ENCODE results near the gene VPS4A. TPM values are rescaled to one million over a fixed set of nuclear protein-coding genes. Genes with fewer than 3 reads are reported as not detected.
"Not testable (repeated sequence)": the region's sequence is repeated elsewhere in the genome, so short reads cannot be mapped to it uniquely, and the experiment has no call there.

The VPS4A gene
- total RNA-seq, 2 donors from 2014 or later = 41.5 to 45.8 TPM

GRCh38 chr16:69346683-69347082, 35.5 kb downstream of the VPS4A start:
- Mint-ChIP-seq H3K4me3 (no peak overlapping the region), H3K27ac (peak overlapping the region in 1 of 2 donors; percentile 10), H3K9me3 (no peaks in the 10 kb centered on the region), H3K36me3 (peaks cover 2% of the 10 kb centered on the region), H3K4me1 (ENCODE audit: low read depth in 2 of 2) (peaks cover 9 to 15% of the 10 kb centered on the region in 2 donors), H3K27me3 (no peaks in the 10 kb centered on the region)
- DNase-seq (ENCODE audit: low spot score) = no peak
- peak in 1 of 2 donors; percentile 74 for ATAC-seq

DNA sequence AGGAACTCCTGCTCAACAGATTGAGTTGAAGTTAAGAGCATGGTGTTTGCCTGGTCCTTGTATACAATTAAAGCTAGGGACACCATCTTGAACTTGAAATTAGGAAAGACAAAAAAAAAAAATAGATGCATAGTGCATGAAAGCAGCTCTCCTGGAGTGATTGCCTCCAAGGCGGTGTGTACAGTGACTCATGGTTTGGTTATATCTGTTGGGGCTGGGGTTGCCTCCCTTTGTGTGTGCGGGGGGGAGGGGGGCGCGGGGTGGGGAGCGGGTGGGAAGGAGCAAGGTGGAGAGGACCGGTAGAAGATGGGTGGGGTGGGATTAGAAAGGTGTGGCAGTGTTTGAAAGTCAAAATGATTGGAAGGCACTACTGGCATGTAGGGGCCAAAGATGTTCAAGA, 37.1 kb downstream of the VPS4A start:
- no peak for DNase-seq (ENCODE audit: low spot score)

DNA sequence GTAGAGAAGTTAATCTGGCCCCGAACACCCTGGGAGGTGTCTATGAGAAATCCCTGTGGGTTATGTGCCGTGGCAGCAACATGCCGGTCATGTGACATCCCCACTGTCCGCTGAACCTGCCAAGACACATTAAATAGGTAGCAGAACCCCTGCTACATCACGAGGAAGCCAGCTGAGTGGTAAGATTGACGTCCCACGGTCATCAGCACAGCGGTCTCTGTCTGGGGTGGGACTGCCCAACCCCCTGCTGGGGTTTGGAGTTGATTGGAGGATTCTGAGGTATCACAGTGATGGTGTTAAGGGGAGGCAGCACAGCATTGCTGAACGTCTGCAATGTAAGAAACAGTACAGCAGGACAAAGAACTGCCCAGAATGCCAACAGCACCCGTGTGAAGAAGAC, 38.4 kb downstream of the VPS4A start:
- no peaks in the 10 kb centered on the region for H3K36me3 Mint-ChIP-seq
- no peaks in the 10 kb centered on the region for H3K9me3 Mint-ChIP-seq
- H3K4me1 Mint-ChIP-seq (ENCODE audit: low read depth in 2 of 2) = peaks cover 12 to 13% of the 10 kb centered on the region in 2 donors
- no peak for ATAC-seq
- no peak overlapping the region for H3K4me3 Mint-ChIP-seq
- no peak overlapping the region for H3K27ac Mint-ChIP-seq
- H3K27me3 Mint-ChIP-seq = no peaks in the 10 kb centered on the region
- no peak for DNase-seq (ENCODE audit: low spot score)

More for the DNA sequence above, 37.1 kb downstream of the VPS4A start:
- H3K36me3 Mint-ChIP-seq = no peaks in the 10 kb centered on the region
- no peaks in the 10 kb centered on the region for H3K9me3 Mint-ChIP-seq
- ATAC-seq = no peak
- no peaks in the 10 kb centered on the region for H3K27me3 Mint-ChIP-seq
- H3K27ac Mint-ChIP-seq = no peak overlapping the region
- peaks cover 10 to 13% of the 10 kb centered on the region in 2 donors for H3K4me1 Mint-ChIP-seq (ENCODE audit: low read depth in 2 of 2)
- H3K4me3 Mint-ChIP-seq = no peak overlapping the region

DNA sequence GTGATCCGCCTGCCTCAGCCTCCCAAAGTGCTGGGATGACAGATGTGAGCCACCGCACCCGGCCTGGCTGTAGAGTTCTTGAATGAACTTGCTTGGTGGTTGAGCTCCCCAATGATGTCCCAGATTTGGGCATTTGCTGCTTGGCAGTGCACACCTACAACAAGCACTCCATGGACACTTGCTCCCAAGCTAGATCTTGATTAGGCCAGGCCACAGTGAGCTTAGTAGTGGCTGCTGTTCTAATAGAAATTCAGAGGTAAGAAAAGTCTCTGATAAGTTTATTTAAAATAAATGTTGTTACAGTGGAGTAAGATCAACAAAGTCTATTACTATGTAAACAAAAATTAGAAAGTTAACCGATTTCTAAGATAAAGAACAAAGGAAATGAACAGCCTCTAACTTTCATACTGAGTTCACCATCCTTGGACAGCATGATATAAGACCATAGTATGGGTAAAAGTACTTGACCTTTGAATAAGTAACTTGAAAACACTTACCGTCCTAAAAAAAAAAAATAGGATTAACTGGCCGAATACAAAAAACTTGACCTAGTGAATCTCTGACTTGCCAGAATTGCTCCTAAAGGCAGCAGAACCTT, 39.5 kb downstream of the VPS4A start:
- Mint-ChIP-seq H3K27me3 (no peaks in the 10 kb centered on the region), H3K9me3 (no peaks in the 10 kb centered on the region), H3K4me1 (ENCODE audit: low read depth in 2 of 2) (peaks cover 8 to 13% of the 10 kb centered on the region in 2 donors), H3K4me3 (no peak overlapping the region), H3K27ac (no peak overlapping the region), H3K36me3 (peaks cover 5% of the 10 kb centered on the region)
- ATAC-seq (no peak), DNase-seq (ENCODE audit: low spot score) (no peak)

DNA sequence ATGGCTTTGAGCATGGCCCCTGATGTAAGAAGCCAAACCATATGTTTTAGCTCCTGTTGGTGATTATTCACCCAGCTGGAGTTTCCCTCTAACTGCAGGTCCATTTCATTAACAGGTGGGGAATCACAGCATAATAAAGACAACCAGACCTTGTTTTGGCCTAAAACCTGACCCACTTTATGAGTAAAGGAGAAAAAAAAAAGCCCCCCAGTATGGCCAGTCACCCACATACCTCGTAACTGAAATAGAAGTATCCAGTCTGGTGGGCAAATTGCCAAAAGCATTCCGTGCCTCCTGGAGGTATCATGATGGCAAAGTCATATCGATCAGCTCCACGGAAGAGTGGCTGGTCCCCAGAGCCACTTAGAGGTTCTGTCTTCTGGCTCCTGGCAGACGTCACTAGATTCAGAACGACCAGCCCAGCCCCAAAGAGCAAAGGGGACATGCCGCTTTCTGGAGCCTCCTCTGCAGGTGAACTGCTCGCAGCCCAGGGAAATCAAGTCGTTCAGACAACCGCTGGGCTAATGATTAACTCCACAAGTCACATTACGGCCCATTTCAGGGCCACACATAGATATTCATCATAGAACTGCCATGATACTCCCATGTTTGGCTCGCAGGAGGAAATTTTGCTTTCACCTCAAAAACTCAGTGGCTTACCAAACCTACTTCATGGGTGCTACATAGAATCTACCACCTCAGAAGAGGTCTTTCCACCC, 40.3 kb downstream of the VPS4A start, which contains the start of gene TMED6:
Gene TMED6 (minus strand): TSS at position 478 of the 719 bp plus-strand sequence. CDS start 33 bp downstream, at position 445.
- Mint-ChIP-seq H3K9me3 (no peaks in the 10 kb centered on the region), H3K4me3 (no peak within 1 kb of the TSS), H3K4me1 (ENCODE audit: low read depth in 2 of 2) (peaks cover 4 to 6% of the 10 kb centered on the region in 2 donors), H3K36me3 (peaks cover 6% of the 10 kb centered on the region), H3K27me3 (no peaks in the 10 kb centered on the region), H3K27ac (peak within 1 kb of the TSS in 1 of 2 donors; percentile 33)
- DNase-seq (ENCODE audit: low spot score) (no peak), ATAC-seq (no peak)

DNA sequence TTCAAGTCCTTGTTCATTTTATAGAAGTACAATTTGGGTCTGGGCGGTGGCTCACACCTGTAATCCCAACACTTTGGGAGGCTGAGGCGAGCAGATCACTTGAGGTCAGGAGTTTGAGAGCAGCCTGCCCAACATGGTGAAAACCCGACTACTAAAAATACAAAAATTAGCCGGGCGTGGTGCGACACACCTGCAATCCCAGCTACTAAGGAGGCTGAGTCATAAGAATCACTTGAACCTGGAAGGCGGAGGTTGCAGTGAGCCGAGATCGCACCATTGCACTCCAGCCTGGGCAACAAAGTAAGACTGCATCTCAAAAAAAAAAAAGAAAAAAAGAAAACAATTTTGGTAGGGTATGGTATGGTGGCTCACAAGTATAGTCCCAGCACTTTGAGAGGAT, 48.9 kb downstream of the VPS4A start:
- not testable (repeated sequence) for H3K27ac Mint-ChIP-seq, H3K9me3 Mint-ChIP-seq
- peaks cover 7 to 13% of the 10 kb centered on the region in 2 donors for H3K4me1 Mint-ChIP-seq (ENCODE audit: low read depth in 2 of 2)

DNA sequence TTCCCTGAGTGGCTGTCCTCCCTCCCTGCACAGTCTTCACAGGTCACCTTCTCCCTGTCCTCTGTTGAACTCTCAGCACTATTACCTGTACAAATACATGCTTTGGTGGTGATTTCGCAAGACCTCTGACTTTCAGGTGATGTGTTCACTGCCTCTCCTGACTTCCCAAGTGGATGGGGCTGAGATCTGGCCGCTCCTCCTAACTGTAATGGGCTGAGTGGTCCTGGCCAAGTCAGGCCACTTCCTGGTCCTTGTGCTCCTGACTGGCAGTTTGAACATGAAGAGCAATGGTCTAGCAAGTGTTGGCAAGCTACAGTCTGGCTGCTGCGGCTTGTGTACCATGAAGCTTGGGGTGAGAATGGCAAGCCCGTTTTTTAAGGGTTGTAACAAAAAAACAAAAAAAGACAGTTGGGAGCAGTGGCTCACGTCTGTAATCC, 52.1 kb downstream of the VPS4A start:
- ATAC-seq = no peak
- Mint-ChIP-seq H3K9me3 (no peaks in the 10 kb centered on the region), H3K4me3 (no peak overlapping the region), H3K27ac (no peak overlapping the region), H3K4me1 (ENCODE audit: low read depth in 2 of 2) (peaks cover 7 to 15% of the 10 kb centered on the region in 2 donors), H3K36me3 (peaks cover 23% of the 10 kb centered on the region), H3K27me3 (no peaks in the 10 kb centered on the region)
- no peak for DNase-seq (ENCODE audit: low spot score)

More for the DNA sequence above, 48.9 kb downstream of the VPS4A start:
- H3K36me3 Mint-ChIP-seq = peaks cover 12% of the 10 kb centered on the region
- H3K4me3 Mint-ChIP-seq; DNase-seq (ENCODE audit: low spot score); ATAC-seq; H3K27me3 Mint-ChIP-seq: not testable (repeated sequence)

DNA sequence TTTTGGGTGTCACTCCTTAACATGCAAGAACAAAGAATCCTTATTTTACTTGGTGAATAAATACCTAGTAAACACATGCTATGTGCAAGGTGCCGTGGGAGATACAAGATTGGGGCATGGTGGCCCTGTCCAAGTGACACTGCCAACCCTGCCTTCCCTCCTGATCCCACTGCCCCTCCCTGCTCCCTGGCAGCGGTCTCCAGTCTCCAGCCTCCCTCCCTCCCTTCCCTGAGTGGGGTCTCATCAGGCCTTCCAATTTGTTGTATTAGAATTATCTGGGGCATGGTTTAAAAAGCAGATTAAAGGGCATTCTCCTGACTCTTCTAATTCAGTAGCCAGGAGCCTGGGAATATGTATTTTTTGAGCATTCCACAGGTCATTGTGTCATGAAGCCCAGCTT, 52.9 kb downstream of the VPS4A start:
- H3K36me3 Mint-ChIP-seq = peaks cover 23% of the 10 kb centered on the region
- peaks cover 7 to 15% of the 10 kb centered on the region in 2 donors for H3K4me1 Mint-ChIP-seq (ENCODE audit: low read depth in 2 of 2)
- no peak overlapping the region for H3K27ac Mint-ChIP-seq
- DNase-seq (ENCODE audit: low spot score) (no peak), ATAC-seq (no peak)
- H3K27me3 Mint-ChIP-seq = no peaks in the 10 kb centered on the region
- no peaks in the 10 kb centered on the region for H3K9me3 Mint-ChIP-seq
- H3K4me3 Mint-ChIP-seq = no peak overlapping the region

GRCh38 chr16:69365901-69366300, 54.8 kb downstream of the VPS4A start:
- ATAC-seq (no peak), DNase-seq (ENCODE audit: low spot score) (no peak)
- H3K27me3 Mint-ChIP-seq = no peaks in the 10 kb centered on the region
- H3K9me3 Mint-ChIP-seq = no peaks in the 10 kb centered on the region
- H3K4me3 Mint-ChIP-seq = no peak overlapping the region
- peaks cover 12 to 23% of the 10 kb centered on the region in 2 donors for H3K4me1 Mint-ChIP-seq (ENCODE audit: low read depth in 2 of 2)
- H3K36me3 Mint-ChIP-seq = peaks cover 37% of the 10 kb centered on the region
- no peak overlapping the region for H3K27ac Mint-ChIP-seq

DNA sequence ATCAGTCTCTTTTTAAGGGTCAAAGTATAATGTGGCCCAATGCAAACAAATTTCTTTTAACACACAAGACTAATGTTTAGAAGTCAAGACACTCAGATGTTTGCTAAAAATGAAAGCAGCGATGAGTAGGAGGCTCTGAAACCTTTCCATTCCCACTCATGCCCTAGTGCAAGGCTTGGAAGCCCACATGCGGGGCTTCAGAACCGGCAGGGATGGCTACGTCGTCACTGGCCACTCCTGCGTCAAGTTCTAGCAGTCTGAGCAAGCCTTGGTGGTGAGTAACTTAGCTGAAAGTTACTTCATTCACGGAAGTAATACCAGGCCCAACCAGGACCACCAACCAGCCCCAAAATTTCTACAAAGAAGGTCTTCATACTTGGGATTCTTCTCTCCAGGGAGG, 55.3 kb downstream of the VPS4A start:
- ATAC-seq (no peak), DNase-seq (ENCODE audit: low spot score) (no peak)
- H3K4me3 Mint-ChIP-seq = no peak overlapping the region

GRCh38 chr16:69367980-69368379, 56.8 kb downstream of the VPS4A start:
- H3K27ac Mint-ChIP-seq = no peak overlapping the region
- DNase-seq (ENCODE audit: low spot score) = no peak
- peaks cover 39% of the 10 kb centered on the region for H3K36me3 Mint-ChIP-seq
- no peak for ATAC-seq
- peaks cover 5 to 14% of the 10 kb centered on the region in 2 donors for H3K4me1 Mint-ChIP-seq (ENCODE audit: low read depth in 2 of 2)
- H3K4me3 Mint-ChIP-seq = no peak overlapping the region
- H3K9me3 Mint-ChIP-seq = no peaks in the 10 kb centered on the region
- H3K27me3 Mint-ChIP-seq = no peaks in the 10 kb centered on the region

More for the DNA sequence above, 55.3 kb downstream of the VPS4A start:
- H3K27me3 Mint-ChIP-seq = no peaks in the 10 kb centered on the region
- H3K4me1 Mint-ChIP-seq (ENCODE audit: low read depth in 2 of 2) = peaks cover 12 to 23% of the 10 kb centered on the region in 2 donors
- H3K27ac Mint-ChIP-seq = no peak overlapping the region
- H3K36me3 Mint-ChIP-seq = peaks cover 39% of the 10 kb centered on the region
- H3K9me3 Mint-ChIP-seq = no peaks in the 10 kb centered on the region

GRCh38 chr16:69368866-69369265, 57.7 kb downstream of the VPS4A start:
- ATAC-seq (no peak), DNase-seq (ENCODE audit: low spot score) (no peak)
- H3K36me3 Mint-ChIP-seq = peaks cover 39% of the 10 kb centered on the region
- H3K4me3 Mint-ChIP-seq = no peak overlapping the region
- H3K9me3 Mint-ChIP-seq = no peaks in the 10 kb centered on the region
- no peaks in the 10 kb centered on the region for H3K27me3 Mint-ChIP-seq
- no peak overlapping the region for H3K27ac Mint-ChIP-seq
- H3K4me1 Mint-ChIP-seq (ENCODE audit: low read depth in 2 of 2) = peaks cover 5 to 18% of the 10 kb centered on the region in 2 donors

DNA sequence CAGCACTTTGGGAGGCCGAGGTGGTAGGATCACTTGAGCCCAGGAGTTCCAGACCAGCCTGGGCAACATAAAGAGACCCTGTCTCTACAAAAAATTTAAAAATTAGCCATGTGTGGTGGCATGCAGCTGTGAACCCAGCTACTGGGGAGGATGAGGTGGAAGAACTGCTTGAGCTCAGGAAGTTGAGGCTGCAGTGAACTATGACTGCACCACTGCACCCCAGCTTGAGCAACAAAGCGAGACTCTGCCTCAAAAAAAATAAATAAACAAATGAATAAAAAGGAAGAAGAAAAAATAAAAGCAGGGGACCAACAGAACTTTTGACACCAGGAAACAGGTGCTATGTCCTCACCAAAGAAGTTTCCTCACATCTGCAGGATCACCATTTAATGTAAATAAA, 60.4 kb downstream of the VPS4A start:
- Mint-ChIP-seq H3K4me1 (ENCODE audit: low read depth in 2 of 2) (peaks cover 5 to 14% of the 10 kb centered on the region in 2 donors), H3K27ac (peak overlapping the region; percentile 12 to 24), H3K36me3 (peaks cover 25% of the 10 kb centered on the region), H3K27me3 (no peaks in the 10 kb centered on the region), H3K4me3 (no peak overlapping the region), H3K9me3 (no peaks in the 10 kb centered on the region)
- ATAC-seq (no peak), DNase-seq (ENCODE audit: low spot score) (no peak)

DNA sequence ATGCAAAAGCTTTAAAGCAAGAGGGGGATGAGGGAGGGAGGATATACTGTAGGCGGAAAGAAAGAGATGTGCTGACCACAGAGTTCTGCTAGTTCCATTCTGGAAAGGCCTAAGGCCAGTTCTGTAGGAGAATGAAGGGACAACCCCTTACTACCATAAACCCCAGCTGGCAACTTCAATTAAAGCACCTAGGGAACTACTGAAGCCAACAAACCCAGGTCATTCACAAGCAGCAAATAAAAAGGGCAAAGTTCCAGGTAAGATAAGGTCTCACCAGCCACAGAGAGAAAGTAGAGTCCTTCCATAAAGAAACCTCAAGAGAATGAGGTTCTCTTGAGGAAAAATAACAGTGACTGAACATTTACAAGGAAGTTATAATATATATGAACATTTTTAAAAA, 61.9 kb downstream of the VPS4A start:
- DNase-seq (ENCODE audit: low spot score) (no peak), ATAC-seq (no peak)
- Mint-ChIP-seq H3K36me3 (peaks cover 23% of the 10 kb centered on the region), H3K4me1 (ENCODE audit: low read depth in 2 of 2) (peaks cover 12 to 17% of the 10 kb centered on the region in 2 donors), H3K4me3 (no peak overlapping the region), H3K27ac (no peak overlapping the region), H3K27me3 (no peaks in the 10 kb centered on the region), H3K9me3 (no peaks in the 10 kb centered on the region)
